Hematopoietic multipotent progenitor cell treated with erythropoietin and hydrocortisone succinate and interleukin-3 and kit ligand, for 8 days (in vitro differentiated cells): ENCODE data around the gene SNX10.
A peak's percentile ranks its signal among the peaks of the same experiment; 100 is the strongest.

Source experiments
- DNase-seq: peaks from one replicate; pipeline ENCODE4 v3.0.0-alpha.2; 2015

SNX10 gene

GRCh38 chr7:26305090-26305868 is 13.6 kb downstream of the SNX10 start:
- DNase-seq: no peak

GRCh38 chr7:26305869-26306665 is 14.4 kb downstream of the SNX10 start:
- DNase-seq: no peak

- DNase-seq: no peak
Measured at GRCh38 chr7:26306790-26307189, 15.1 kb downstream of the SNX10 start.

- DNase-seq: no peak
Measured at GRCh38 chr7:26307226-26307625, 15.6 kb downstream of the SNX10 start.

- no peak for DNase-seq
Measured at GRCh38 chr7:26307791-26308190, 16.1 kb downstream of the SNX10 start.

- DNase-seq: no peak
Measured at GRCh38 chr7:26308551-26308950, 16.9 kb downstream of the SNX10 start.

GRCh38 chr7:26309089-26309488 is 17.4 kb downstream of the SNX10 start:
- DNase-seq: no peak

GRCh38 chr7:26311798-26312197 is 20.1 kb downstream of the SNX10 start:
- no peak for DNase-seq

GRCh38 chr7:26317211-26317610 is 25.5 kb downstream of the SNX10 start:
- no peak for DNase-seq

- no peak for DNase-seq
Measured at GRCh38 chr7:26318921-26319320, 27.3 kb downstream of the SNX10 start.

GRCh38 chr7:26319636-26320035 is 28.0 kb downstream of the SNX10 start:
- DNase-seq: no peak

GRCh38 chr7:26320878-26321277 is 29.2 kb downstream of the SNX10 start:
- DNase-seq: no peak

- no peak for DNase-seq
Measured at GRCh38 chr7:26321435-26321834, 29.8 kb downstream of the SNX10 start.

GRCh38 chr7:26326211-26326610 is 34.5 kb downstream of the SNX10 start:
- DNase-seq: no peak

GRCh38 chr7:26328498-26329390 is 37.1 kb downstream of the SNX10 start:
- DNase-seq: no peak

- DNase-seq: peak; percentile 17
Measured at GRCh38 chr7:26329520-26330255, 38.0 kb downstream of the SNX10 start.

- no peak for DNase-seq
Measured at GRCh38 chr7:26331113-26331512, 39.5 kb downstream of the SNX10 start.

- DNase-seq: no peak
Measured at GRCh38 chr7:26331789-26332188, 40.1 kb downstream of the SNX10 start.

GRCh38 chr7:26332698-26333097 is 41.0 kb downstream of the SNX10 start:
- DNase-seq: no peak

GRCh38 chr7:26334166-26334859 is 42.7 kb downstream of the SNX10 start:
- DNase-seq: no peak

- no peak for DNase-seq
Measured at GRCh38 chr7:26337232-26337865, 45.7 kb downstream of the SNX10 start.
